ENCODE measurements around the gene LPAR2. TPM values are rescaled to one million over a fixed set of nuclear protein-coding genes. Genes with fewer than 3 reads are reported as not detected.

The LPAR2 gene
- polyA plus RNA-seq, 1 donor (not counting 4 experiments of a cell fraction or from before 2014, with no cell fraction given): 7.3 TPM

DNA sequence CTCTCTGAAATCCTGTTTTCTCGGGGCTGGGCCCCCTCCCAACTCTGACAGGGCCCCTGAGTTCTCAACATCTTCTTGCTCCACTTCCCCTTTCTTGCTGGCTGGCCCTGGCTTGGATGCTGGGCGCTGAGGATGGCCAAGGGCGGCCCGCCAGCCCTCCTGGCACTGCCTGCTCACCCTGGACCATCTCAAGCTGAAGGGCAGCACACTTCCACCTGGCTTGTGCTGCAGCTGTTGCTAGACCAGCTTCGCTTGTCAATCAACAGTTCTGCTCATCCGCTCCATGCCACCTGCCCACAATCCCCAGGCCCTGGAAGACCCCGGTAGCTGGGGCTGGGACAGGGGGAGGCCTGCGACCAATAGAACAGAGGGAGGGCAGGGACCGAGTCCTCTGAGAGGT, 22.3 kb upstream of the LPAR2 start:
- H3K4me2 ChIP-seq (ENCODE audit: control insufficient read depth, extremely low read depth, insufficient read depth, low read depth, low read length): no peak overlapping the region
- no peaks in the 10 kb centered on the region for H3K9me1 ChIP-seq (ENCODE audit: control insufficient read depth, extremely low read depth, insufficient read depth, low read length)
- H3K9me3 ChIP-seq (ENCODE audit: control insufficient read depth, low read depth, low read length): no peaks in the 10 kb centered on the region
- no peak overlapping the region for H2AFZ ChIP-seq (ENCODE audit: control insufficient read depth, low read length)
- no peak overlapping the region for H3K9ac ChIP-seq (ENCODE audit: control insufficient read depth, extremely low read depth, insufficient read depth, low read length)
- no peak overlapping the region for H3K4me3 ChIP-seq (ENCODE audit: control insufficient read depth in 2 of 3, extremely low read depth in 1 of 3, insufficient read depth in 2 of 3, low read depth in 1 of 3, low read length in 3 of 3)
- H3K79me2 ChIP-seq (ENCODE audit: control insufficient read depth, insufficient read depth, low read length): no peaks in the 10 kb centered on the region
- no peak for FAIRE-seq
- dilution Hi-C loops (cut with MboI; ENCODE audit: extremely low pct_ligation_motif_present, low sequenced_read_pairs): no loop called here
- no peaks in the 10 kb centered on the region for H4K20me1 ChIP-seq (ENCODE audit: control insufficient read depth, extremely low read depth, insufficient read depth, low read length)
- no peak for DNase-seq (ENCODE audit: low read depth, low spot score)
- no peak overlapping the region for H3K27ac ChIP-seq (ENCODE audit: control insufficient read depth, insufficient read depth, low read length)
- TF ChIP-seq, protein P1, sequence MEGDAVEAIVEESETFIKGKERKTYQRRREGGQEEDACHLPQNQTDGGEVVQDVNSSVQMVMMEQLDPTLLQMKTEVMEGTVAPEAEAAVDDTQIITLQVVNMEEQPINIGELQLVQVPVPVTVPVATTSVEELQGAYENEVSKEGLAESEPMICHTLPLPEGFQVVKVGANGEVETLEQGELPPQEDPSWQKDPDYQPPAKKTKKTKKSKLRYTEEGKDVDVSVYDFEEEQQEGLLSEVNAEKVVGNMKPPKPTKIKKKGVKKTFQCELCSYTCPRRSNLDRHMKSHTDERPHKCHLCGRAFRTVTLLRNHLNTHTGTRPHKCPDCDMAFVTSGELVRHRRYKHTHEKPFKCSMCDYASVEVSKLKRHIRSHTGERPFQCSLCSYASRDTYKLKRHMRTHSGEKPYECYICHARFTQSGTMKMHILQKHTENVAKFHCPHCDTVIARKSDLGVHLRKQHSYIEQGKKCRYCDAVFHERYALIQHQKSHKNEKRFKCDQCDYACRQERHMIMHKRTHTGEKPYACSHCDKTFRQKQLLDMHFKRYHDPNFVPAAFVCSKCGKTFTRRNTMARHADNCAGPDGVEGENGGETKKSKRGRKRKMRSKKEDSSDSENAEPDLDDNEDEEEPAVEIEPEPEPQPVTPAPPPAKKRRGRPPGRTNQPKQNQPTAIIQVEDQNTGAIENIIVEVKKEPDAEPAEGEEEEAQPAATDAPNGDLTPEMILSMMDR (optimal IDR thresholded peaks at IDR 0.05 in 1 of 3, IDR thresholded peaks at IDR 0.05 in 1 of 3, conservative IDR thresholded peaks at IDR 0.05 in 1 of 3; ENCODE audit: extremely low read depth in 1 of 3, insufficient read depth in 2 of 3, low read length in 3 of 3): no peak
- TF ChIP-seq EZH2 (IDR thresholded peaks at IDR 0.05; ENCODE audit: low read length): no peak
- H3K36me3 ChIP-seq (ENCODE audit: control insufficient read depth in 2 of 2, extremely low read depth in 1 of 2, insufficient read depth in 2 of 2, low read length in 2 of 2): peaks cover 36 to 56% of the 10 kb centered on the region in 2 experiments
- no peaks in the 10 kb centered on the region for H3K27me3 ChIP-seq (ENCODE audit: control insufficient read depth, extremely low read depth, insufficient read depth, low read length)
- H3K4me1 ChIP-seq (ENCODE audit: control insufficient read depth, extremely low read depth, insufficient read depth, low read length): no peaks in the 10 kb centered on the region

DNA sequence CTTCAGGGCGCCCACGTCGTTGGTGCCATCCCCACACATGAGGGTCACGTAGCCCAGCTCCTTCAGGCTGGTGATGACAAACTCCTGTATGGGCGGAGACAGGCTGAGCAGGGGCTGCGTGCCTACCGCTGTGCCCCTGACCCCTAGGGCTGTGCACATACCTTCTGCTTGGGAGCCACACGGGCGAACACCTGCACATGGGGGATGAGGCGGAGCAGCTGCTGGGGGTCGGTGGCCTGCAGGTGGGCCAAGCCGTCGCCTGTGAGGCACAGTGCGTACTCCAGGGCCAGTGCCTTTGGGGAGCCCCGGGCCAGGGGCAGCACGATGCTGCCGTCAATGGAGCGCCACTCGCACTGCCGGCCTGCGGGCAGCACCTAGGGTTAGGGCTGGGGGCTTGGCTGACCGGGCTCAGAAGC, 21.6 kb upstream of the LPAR2 start:
- no peaks in the 10 kb centered on the region for H3K79me2 ChIP-seq (ENCODE audit: control insufficient read depth, insufficient read depth, low read length)
- H3K27ac ChIP-seq (ENCODE audit: control insufficient read depth, insufficient read depth, low read length): no peak overlapping the region
- H3K4me2 ChIP-seq (ENCODE audit: control insufficient read depth, extremely low read depth, insufficient read depth, low read depth, low read length): no peak overlapping the region
- H2AFZ ChIP-seq (ENCODE audit: control insufficient read depth, low read length): no peak overlapping the region
- FAIRE-seq (no peak), DNase-seq (ENCODE audit: low read depth, low spot score) (no peak)
- no peak overlapping the region for H3K4me3 ChIP-seq (ENCODE audit: control insufficient read depth in 2 of 3, extremely low read depth in 1 of 3, insufficient read depth in 2 of 3, low read depth in 1 of 3, low read length in 3 of 3)
- H3K9me1 ChIP-seq (ENCODE audit: control insufficient read depth, extremely low read depth, insufficient read depth, low read length): no peaks in the 10 kb centered on the region
- dilution Hi-C loops (cut with MboI; ENCODE audit: extremely low pct_ligation_motif_present, low sequenced_read_pairs): no loop called here
- peaks cover 33 to 52% of the 10 kb centered on the region in 2 experiments for H3K36me3 ChIP-seq (ENCODE audit: control insufficient read depth in 2 of 2, extremely low read depth in 1 of 2, insufficient read depth in 2 of 2, low read length in 2 of 2)
- H3K9ac ChIP-seq (ENCODE audit: control insufficient read depth, extremely low read depth, insufficient read depth, low read length): no peak overlapping the region
- no peak for TF ChIP-seq EZH2 (IDR thresholded peaks at IDR 0.05; ENCODE audit: low read length)
- TF ChIP-seq, protein P1 (optimal IDR thresholded peaks at IDR 0.05 in 1 of 3, IDR thresholded peaks at IDR 0.05 in 1 of 3, conservative IDR thresholded peaks at IDR 0.05 in 1 of 3; ENCODE audit: extremely low read depth in 1 of 3, insufficient read depth in 2 of 3, low read length in 3 of 3): no peak
- H3K4me1 ChIP-seq (ENCODE audit: control insufficient read depth, extremely low read depth, insufficient read depth, low read length): no peaks in the 10 kb centered on the region
- no peaks in the 10 kb centered on the region for H4K20me1 ChIP-seq (ENCODE audit: control insufficient read depth, extremely low read depth, insufficient read depth, low read length)
- no peaks in the 10 kb centered on the region for H3K9me3 ChIP-seq (ENCODE audit: control insufficient read depth, low read depth, low read length)
- no peaks in the 10 kb centered on the region for H3K27me3 ChIP-seq (ENCODE audit: control insufficient read depth, extremely low read depth, insufficient read depth, low read length)

Data from keratinocyte (primary cell).